AG04450 (cell line): ENCODE measurements around the gene TUBB3. TPM values are rescaled to one million over a fixed set of nuclear protein-coding genes. Genes with fewer than 3 reads are reported as not detected.

Experiments
- CTCF ChIA-PET: fragments of 300-600, 350-600 bp; formaldehyde crosslinking; extraction: SDS; loops from one replicate; lab custom pipeline; 2022; ENCODE audit warnings: antibody characterized with exemption, inconsistent platforms; lab: Charles Lee
- POLR2A ChIA-PET: fragments of 350-600 bp; formaldehyde crosslinking; extraction: SDS; loops from one replicate; lab custom pipeline; 2021; ENCODE audit warnings: antibody characterized with exemption, inconsistent platforms; lab: Yijun Ruan, JAX
- DNase-seq: peaks from one replicate; pipeline ENCODE4 v3.0.0-alpha.2; 2011; ENCODE audit warnings: low read depth, low spot score
- H3K27ac ChIP-seq: one replicate; pipeline ENCODE4 v1.5.1; 2012; ENCODE audit warnings: low read depth, low read length, control low read depth
- H3K27me3 ChIP-seq: one replicate; pipeline ENCODE4 v1.6.0; 2012; ENCODE audit warnings: low read length; ENCODE audit not compliant: control insufficient read depth, insufficient read depth
- H3K4me3 ChIP-seq: 2 replicates; pipeline ENCODE4 v1.5.1; 2011; ENCODE audit warnings: mild to moderate bottlenecking, low read depth, low read length, control low read depth
- H3K9me3 ChIP-seq: 2 replicates; pipeline ENCODE4 v1.5.1; 2012; ENCODE audit warnings: low read length; ENCODE audit not compliant: control insufficient read depth, insufficient read depth
- polyA plus RNA-seq: library from polyadenylated mRNA; depleted of rRNA; stranded (reverse); fragments of >200 nt; gene quantifications from 2 replicates; pipeline ENCODE4 v1.2.3, GENCODE V29; 2011
- TF ChIP-seq, protein P1 (sequence below): IDR thresholded peaks from 2 replicates; pipeline ENCODE4 v1.5.1; 2011; ENCODE audit warnings: low read depth, low read length, control low read depth, inconsistent platforms

The TUBB3 gene
- polyA plus RNA-seq, 1 experiment = 129 TPM

DNA sequence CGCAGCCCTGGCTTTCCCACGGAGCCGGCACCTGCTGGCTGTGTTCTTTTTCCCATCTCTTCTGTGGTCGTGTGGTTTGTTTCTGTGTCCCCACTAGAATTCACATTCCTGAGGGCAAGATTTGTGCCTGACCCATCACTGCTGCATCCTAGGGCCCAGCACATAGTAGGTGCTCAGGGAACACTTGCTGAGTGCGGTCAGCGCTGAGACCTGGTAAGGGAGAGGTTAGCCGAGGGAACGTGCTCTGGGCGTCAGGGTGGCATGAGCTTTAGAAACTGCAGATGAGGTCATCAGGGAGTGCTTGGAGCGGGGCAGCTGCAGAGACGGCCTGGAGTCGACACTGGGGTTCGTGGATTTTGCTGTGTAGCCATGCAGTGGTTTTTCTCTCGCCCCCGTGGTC lies 31.3 kb downstream of the TUBB3 start:
- DNase-seq = no peak
- H3K27me3 ChIP-seq = no peaks in the 10 kb centered on the region
- ChIA-PET CTCF (no interaction called here), POLR2A (no interaction called here)
- H3K27ac ChIP-seq = no peak overlapping the region
- H3K4me3 ChIP-seq = no peak overlapping the region
- TF ChIP-seq, protein P1, sequence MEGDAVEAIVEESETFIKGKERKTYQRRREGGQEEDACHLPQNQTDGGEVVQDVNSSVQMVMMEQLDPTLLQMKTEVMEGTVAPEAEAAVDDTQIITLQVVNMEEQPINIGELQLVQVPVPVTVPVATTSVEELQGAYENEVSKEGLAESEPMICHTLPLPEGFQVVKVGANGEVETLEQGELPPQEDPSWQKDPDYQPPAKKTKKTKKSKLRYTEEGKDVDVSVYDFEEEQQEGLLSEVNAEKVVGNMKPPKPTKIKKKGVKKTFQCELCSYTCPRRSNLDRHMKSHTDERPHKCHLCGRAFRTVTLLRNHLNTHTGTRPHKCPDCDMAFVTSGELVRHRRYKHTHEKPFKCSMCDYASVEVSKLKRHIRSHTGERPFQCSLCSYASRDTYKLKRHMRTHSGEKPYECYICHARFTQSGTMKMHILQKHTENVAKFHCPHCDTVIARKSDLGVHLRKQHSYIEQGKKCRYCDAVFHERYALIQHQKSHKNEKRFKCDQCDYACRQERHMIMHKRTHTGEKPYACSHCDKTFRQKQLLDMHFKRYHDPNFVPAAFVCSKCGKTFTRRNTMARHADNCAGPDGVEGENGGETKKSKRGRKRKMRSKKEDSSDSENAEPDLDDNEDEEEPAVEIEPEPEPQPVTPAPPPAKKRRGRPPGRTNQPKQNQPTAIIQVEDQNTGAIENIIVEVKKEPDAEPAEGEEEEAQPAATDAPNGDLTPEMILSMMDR = no peak
- no peaks in the 10 kb centered on the region for H3K9me3 ChIP-seq

DNA sequence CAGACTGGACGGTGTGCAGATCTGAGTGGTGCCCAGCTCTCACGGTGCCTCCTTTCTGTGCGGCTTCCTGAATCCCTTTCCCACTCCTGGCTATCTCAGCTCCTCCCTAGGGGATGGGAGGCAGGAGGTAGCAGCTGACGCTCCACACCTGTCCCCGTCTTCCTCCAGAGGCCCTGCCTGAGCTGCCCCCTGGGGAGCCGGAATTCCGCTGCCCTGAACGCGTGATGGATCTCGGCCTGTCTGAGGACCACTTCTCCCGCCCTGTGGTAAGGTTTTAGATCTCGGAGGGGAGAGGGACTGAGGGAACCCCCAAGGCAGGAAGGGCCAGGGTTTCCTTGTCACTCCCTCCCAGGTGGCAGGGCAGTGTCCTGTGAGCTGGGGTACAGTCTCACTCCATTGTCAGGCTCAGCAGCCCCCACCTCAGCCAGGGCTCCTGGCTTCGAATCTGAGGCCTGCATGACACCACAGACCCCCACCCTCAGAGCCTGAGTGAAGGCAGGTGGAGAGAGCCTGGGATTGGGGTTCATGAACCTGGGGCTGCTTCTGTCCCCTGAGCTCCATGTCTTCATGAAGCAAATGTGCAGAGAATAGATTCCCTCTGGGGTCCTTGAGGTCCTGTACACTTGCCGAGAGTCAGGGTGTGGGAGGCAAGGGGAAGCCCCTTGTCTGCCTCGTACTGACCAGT lies 32.0 kb downstream of the TUBB3 start:
- TF ChIP-seq, protein P1 = no peak
- H3K27ac ChIP-seq = no peak overlapping the region
- DNase-seq = no peak
- ChIA-PET CTCF (no interaction called here), POLR2A (no interaction called here)
- H3K4me3 ChIP-seq = no peak overlapping the region
- no peaks in the 10 kb centered on the region for H3K9me3 ChIP-seq
- H3K27me3 ChIP-seq = no peaks in the 10 kb centered on the region

DNA sequence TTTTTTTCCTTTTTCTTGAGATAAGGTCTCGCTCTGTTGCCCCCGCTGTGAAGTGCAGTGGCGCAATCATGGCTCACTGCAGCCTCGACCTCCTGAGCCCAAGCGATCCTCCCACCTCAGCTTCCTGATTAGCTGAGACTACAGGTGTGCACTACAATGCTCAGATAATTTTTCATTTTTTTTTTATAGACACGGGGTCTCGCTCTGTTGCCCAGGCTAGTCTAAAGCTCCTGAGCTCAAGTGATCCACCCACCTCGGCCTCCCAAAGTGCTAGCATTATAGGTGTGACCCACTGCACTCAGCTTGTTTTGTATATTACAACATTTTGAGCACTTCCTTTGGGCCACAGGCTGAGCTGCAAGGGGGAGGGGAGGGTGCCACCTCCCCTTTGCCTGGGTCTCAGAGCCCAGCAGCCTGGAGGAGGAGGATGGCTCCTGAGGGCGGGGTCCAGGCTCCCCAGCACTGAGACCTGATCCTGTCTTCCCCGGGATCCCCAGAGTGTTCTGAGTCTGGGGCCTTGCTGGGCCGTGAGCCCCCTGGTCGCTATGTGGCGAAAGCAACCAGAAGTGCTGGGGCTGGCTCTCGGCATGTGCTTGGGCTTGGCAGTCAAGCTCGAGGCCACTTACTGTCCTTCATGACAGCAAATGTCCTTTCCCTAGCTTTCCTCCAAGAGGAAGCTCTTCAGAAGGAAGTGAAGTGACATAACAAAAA lies 33.5 kb downstream of the TUBB3 start:
- DNase-seq = no peak
- ChIA-PET POLR2A (no interaction called here), CTCF (interaction anchor here (0.6 kb wide), 1 partner anchor 31 kb away, joined by 3 read pairs; no protein-coding TSS in a partner anchor)

DNA sequence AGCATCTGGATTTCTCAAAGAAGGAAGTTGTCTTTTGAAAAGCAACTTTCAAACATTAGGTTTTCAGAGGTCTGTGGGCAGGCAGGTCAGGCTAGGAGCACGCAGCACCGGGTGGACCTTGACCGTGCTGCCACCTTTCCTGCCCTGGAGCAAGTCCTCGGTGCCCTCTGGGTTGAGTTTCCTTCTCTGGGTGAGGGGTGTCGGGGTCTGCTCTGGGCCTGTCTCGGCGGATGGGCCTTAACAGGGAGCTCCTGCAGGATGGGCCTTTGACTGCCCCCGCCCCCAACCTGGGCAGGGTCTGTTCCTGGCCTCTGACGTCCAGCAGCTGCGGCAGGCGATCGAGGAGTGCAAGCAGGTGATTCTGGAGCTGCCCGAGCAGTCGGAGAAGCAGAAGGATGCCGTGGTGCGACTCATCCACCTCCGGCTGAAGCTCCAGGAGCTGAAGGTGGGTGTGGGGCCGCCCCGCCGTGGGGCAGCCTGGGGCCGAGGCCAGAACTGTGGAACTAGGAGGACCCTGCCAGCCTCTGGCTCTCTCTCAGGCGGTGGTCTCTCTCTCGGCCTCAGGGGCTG lies 34.2 kb downstream of the TUBB3 start:
- no peak for DNase-seq
- H3K27ac ChIP-seq = no peak overlapping the region
- ChIA-PET POLR2A (no interaction called here), CTCF (interaction anchor here (0.6 kb wide), 1 partner anchor 30 kb away, joined by 3 read pairs; no protein-coding TSS in a partner anchor)
- TF ChIP-seq, protein P1 = no peak
- H3K27me3 ChIP-seq = no peaks in the 10 kb centered on the region
- H3K9me3 ChIP-seq = no peaks in the 10 kb centered on the region
- no peak overlapping the region for H3K4me3 ChIP-seq

More for the DNA sequence above, 33.5 kb downstream of the TUBB3 start:
- Histone ChIP-seq H3K27me3 (no peaks in the 10 kb centered on the region), H3K4me3 (no peak overlapping the region), H3K27ac (no peak overlapping the region), H3K9me3 (no peaks in the 10 kb centered on the region)
- TF ChIP-seq, protein P1 = no peak

DNA sequence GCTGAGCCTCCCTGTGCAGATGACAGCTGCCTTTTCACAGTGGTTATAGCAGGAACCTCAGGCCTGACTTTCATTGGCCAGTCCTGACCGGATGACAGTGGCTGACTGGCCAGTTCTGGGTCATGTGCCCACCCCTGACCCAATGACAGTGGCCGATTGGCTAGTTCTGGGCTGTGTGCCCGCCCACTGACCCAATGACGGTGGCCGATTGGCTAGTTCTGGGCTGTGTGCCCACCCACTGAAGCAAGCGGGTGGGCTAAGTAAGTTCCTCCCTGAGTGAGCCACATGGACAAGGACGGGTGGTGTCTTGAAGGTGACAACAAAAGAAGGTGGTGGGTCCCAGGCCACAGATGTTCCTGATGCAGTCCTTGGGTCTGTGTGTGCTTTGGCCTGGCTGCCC lies 34.9 kb downstream of the TUBB3 start:
- TF ChIP-seq, protein P1 = no peak
- ChIA-PET CTCF (no interaction called here), POLR2A (no interaction called here)
- no peak for DNase-seq
- H3K27me3 ChIP-seq = no peaks in the 10 kb centered on the region
- H3K4me3 ChIP-seq = no peak overlapping the region
- H3K27ac ChIP-seq = no peak overlapping the region
- no peaks in the 10 kb centered on the region; the same call in 1 of the 2 replicates for H3K9me3 ChIP-seq
